MM.1S (cell line): Measurements from ENCODE around the gene RBP5.

ENCODE experiments used
- DNase-seq: peaks from one replicate; pipeline ENCODE4 v3.0.0-alpha.2; 2015
- H2AFZ ChIP-seq: fragments of 300-600 bp; sonication (generic); 2 replicates; pipeline ENCODE4 v1.6.0; 2016; ENCODE audit warnings: antibody characterized with exemption, low read length
- H3F3A ChIP-seq: fragments of 300-600 bp; sonication (generic); 2 replicates; pipeline ENCODE4 v1.6.1; 2016; ENCODE audit warnings: mild to moderate bottlenecking, antibody characterized with exemption, low read length, moderate library complexity, mixed read lengths; ENCODE audit not compliant: insufficient read depth
- H3K27ac ChIP-seq: fragments of 300-600 bp; sonication (generic); 2 replicates; pipeline ENCODE4 v1.5.1; 2016; ENCODE audit warnings: mild to moderate bottlenecking, low read length
- H3K27me3 ChIP-seq: fragments of 300-600 bp; sonication (generic); replicated peaks from 2 replicates; pipeline ENCODE4 v1.6.0; 2016; ENCODE audit warnings: low read length; ENCODE audit not compliant: insufficient read depth
- H3K36me3 ChIP-seq: fragments of 300-600 bp; sonication (generic); replicated peaks from 2 replicates; pipeline ENCODE4 v1.6.1; 2016; ENCODE audit warnings: mild to moderate bottlenecking, low read length, mixed read lengths; ENCODE audit not compliant: insufficient read depth
- H3K4me1 ChIP-seq: fragments of 300-600 bp; sonication (generic); 2 replicates; pipeline ENCODE4 v1.6.1; 2016; ENCODE audit warnings: low read length, mixed read lengths
- H3K4me2 ChIP-seq: fragments of 300-600 bp; sonication (generic); 2 replicates; pipeline ENCODE4 v1.6.0; 2016; ENCODE audit warnings: low read depth, low read length
- H3K4me3 ChIP-seq: fragments of 300-600 bp; sonication (generic); 2 replicates; pipeline ENCODE4 v1.5.1; 2016; ENCODE audit warnings: low read length, mixed read lengths
- H3K79me2 ChIP-seq: fragments of 300-600 bp; sonication (generic); 2 replicates; pipeline ENCODE4 v1.6.1; 2016; ENCODE audit warnings: mixed run types, low read length, mixed read lengths
- H3K9ac ChIP-seq: fragments of 300-600 bp; sonication (generic); 2 replicates; pipeline ENCODE4 v1.6.1; 2016; ENCODE audit warnings: low read length, mixed read lengths
- H3K9me2 ChIP-seq: fragments of 300-600 bp; sonication (generic); replicated peaks from 2 replicates; pipeline ENCODE4 v1.6.1; 2016; ENCODE audit warnings: mild to moderate bottlenecking, low read length, mixed read lengths; ENCODE audit not compliant: insufficient read depth
- H3K9me3 ChIP-seq: fragments of 300-600 bp; sonication (generic); replicated peaks from 2 replicates; pipeline ENCODE4 v1.6.1; 2016; ENCODE audit warnings: mild to moderate bottlenecking, low read length, mixed read lengths; ENCODE audit not compliant: insufficient read depth
- H4K20me1 ChIP-seq: fragments of 300-600 bp; sonication (generic); 2 replicates; pipeline ENCODE4 v1.6.1; 2016; ENCODE audit warnings: mild to moderate bottlenecking, low read length, moderate library complexity, mixed read lengths; ENCODE audit not compliant: insufficient read depth
- CTCF ChIP-seq: fragments of 300-600 bp; sonication (generic); IDR thresholded peaks from 2 replicates; pipeline ENCODE4 v1.5.1; 2016; ENCODE audit warnings: antibody characterized with exemption, low read length, mixed read lengths
- EZH2 ChIP-seq: fragments of 300-600 bp; sonication (generic); optimal IDR thresholded peaks from 2 replicates; pipeline ENCODE3; 2017; ENCODE audit warnings: low read depth, mild to moderate bottlenecking, antibody characterized with exemption, low read length, mixed read lengths
- EZH2phosphoT487 ChIP-seq: fragments of 300-600 bp; sonication (generic); IDR thresholded peaks from 2 replicates; pipeline ENCODE4 v1.6.1; 2018; ENCODE audit warnings: antibody characterized with exemption, low read length

RBP5 gene

DNA sequence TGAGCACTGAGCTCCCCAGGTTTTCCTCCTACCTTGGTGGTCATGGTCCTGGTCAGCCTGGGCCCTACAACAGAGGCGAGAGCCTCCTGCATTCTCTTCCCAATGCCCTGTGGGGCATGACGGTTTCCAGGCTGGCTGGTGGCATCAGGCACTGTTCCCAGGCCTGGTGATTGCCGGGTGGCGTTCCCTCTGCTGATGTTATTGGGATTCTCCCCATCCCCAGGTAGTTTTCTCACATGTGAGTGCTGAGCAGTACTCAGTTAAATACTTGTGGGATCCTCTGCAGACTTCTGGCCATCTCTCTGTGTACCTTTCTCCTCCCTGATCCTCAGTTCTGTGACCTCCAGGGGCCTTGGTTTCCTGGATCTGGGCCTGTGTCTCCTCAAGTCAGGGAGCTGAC is 52.2 kb downstream of the RBP5 start:
- Histone ChIP-seq H4K20me1 (no peaks in the 10 kb centered on the region), H3K4me1 (no peaks in the 10 kb centered on the region), H3K27me3 (no peaks in the 10 kb centered on the region), H3K4me3 (no peak overlapping the region), H3K36me3 (no peaks in the 10 kb centered on the region), H3K27ac (no peak overlapping the region), H2AFZ (no peak overlapping the region), H3F3A (no peaks in the 10 kb centered on the region), H3K9me3 (no peaks in the 10 kb centered on the region), H3K9me2 (no peaks in the 10 kb centered on the region), H3K79me2 (no peaks in the 10 kb centered on the region), H3K4me2 (no peak overlapping the region), H3K9ac (no peak overlapping the region)
- DNase-seq: no peak
- TF ChIP-seq CTCF (no peak), EZH2 (no peak), EZH2phosphoT487 (no peak)

DNA sequence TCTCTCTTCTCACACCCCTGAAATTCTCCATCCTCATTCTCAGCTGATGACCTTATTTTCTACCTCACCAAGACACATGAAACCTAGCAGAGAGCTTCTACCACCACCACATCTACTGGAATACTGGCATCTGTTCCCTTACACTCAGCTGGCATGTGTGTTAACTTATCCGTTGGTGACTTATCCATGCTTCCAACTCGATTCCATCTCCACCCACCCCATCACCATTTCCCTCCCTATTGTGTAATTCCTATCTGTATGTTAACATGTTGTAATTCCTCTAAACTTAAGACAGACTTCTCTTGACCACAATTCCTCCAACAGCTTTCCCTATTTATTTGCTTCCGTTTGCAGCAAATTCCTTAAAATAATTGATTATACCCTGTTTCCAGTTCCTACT is 52.8 kb downstream of the RBP5 start:
- no peak overlapping the region for H3K4me2 ChIP-seq
- no peak overlapping the region for H3K4me3 ChIP-seq
- no peaks in the 10 kb centered on the region for H3K9me3 ChIP-seq
- H4K20me1 ChIP-seq: no peaks in the 10 kb centered on the region
- TF ChIP-seq CTCF: no peak
- no peak for TF ChIP-seq EZH2phosphoT487
- no peak for TF ChIP-seq EZH2
- H3K4me1 ChIP-seq: no peaks in the 10 kb centered on the region
- no peak for DNase-seq
- H3K9me2 ChIP-seq: no peaks in the 10 kb centered on the region
- no peak overlapping the region for H3K9ac ChIP-seq
- no peaks in the 10 kb centered on the region for H3K36me3 ChIP-seq
- H3K79me2 ChIP-seq: no peaks in the 10 kb centered on the region
- no peak overlapping the region for H3K27ac ChIP-seq
- H2AFZ ChIP-seq: no peak overlapping the region
- H3F3A ChIP-seq: no peaks in the 10 kb centered on the region
- no peaks in the 10 kb centered on the region for H3K27me3 ChIP-seq

GRCh38 chr12:7075518-7075917 is 53.2 kb downstream of the RBP5 start:
- Histone ChIP-seq H3K4me3 (no peak overlapping the region), H3K36me3 (no peaks in the 10 kb centered on the region), H3K9me3 (no peaks in the 10 kb centered on the region), H3K27me3 (no peaks in the 10 kb centered on the region), H2AFZ (no peak overlapping the region), H4K20me1 (no peaks in the 10 kb centered on the region), H3K79me2 (no peaks in the 10 kb centered on the region), H3K4me2 (no peak overlapping the region), H3K9me2 (no peaks in the 10 kb centered on the region), H3K4me1 (no peaks in the 10 kb centered on the region), H3K9ac (no peak overlapping the region), H3F3A (no peaks in the 10 kb centered on the region), H3K27ac (no peak overlapping the region)
- no peak for TF ChIP-seq EZH2
- no peak for TF ChIP-seq CTCF
- no peak for TF ChIP-seq EZH2phosphoT487
- no peak for DNase-seq
